IPS-18c (cell line): ENCODE results near the gene ABCA13.
"Not testable (repeated sequence)": the region's sequence is repeated elsewhere in the genome, so short reads cannot be mapped to it uniquely, and the experiment has no call there.

ENCODE experiments used
- H3K4me3 ChIP-seq: 2 replicates; pipeline ENCODE4 v1.7.0; 2013; ENCODE audit warnings: low read depth, mild to moderate bottlenecking, low read length, moderate library complexity; ENCODE audit not compliant: insufficient read depth
- H3K9me3 ChIP-seq: one replicate; pipeline ENCODE4 v1.6.1; 2013; ENCODE audit warnings: mild to moderate bottlenecking, low read length, moderate library complexity; ENCODE audit not compliant: control insufficient read depth, insufficient read depth

ABCA13 gene

DNA sequence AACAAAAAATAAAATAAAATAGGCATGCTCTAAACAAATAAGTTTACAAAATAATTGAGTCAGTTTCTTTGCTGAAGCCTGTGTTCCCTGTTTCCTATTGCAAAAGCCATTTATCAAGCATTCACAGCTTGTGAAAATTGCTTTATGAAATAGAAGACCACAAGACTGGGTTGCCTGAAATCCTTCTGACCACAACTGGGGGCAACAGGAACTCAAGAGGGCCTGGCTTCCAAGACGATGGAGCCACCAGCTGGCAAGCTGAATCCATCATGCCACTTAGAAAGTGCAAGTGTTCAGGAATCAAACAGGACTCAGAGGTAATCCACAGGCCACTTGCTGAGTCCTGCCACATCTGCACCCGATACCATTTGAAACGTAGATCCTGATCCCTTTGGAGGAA lies 752 bp upstream of the ABCA13 start:
- no peaks in the 10 kb centered on the region for H3K9me3 ChIP-seq

DNA sequence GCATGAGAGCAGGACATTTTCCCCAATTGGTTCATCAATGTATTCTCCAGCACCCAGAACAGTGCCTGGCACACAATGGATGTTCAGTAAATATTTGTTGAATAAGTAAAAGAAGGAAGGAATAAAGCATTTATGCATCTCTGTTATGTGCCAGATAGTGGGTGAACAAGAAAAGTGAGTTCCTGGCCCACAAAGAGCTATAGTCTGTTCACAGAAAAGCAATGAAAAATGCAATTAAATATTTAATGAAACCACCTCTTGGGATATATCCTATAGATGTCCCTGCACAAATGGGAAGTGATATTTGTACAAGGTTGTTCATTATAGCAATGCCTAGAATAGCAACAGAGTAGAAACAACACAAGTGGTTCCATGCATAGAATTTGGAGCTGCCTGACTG lies 2.1 kb downstream of the ABCA13 start:
- H3K9me3 ChIP-seq: no peaks in the 10 kb centered on the region

More for the DNA sequence above, 752 bp upstream of the ABCA13 start:
- H3K4me3 ChIP-seq: no peak overlapping the region

DNA sequence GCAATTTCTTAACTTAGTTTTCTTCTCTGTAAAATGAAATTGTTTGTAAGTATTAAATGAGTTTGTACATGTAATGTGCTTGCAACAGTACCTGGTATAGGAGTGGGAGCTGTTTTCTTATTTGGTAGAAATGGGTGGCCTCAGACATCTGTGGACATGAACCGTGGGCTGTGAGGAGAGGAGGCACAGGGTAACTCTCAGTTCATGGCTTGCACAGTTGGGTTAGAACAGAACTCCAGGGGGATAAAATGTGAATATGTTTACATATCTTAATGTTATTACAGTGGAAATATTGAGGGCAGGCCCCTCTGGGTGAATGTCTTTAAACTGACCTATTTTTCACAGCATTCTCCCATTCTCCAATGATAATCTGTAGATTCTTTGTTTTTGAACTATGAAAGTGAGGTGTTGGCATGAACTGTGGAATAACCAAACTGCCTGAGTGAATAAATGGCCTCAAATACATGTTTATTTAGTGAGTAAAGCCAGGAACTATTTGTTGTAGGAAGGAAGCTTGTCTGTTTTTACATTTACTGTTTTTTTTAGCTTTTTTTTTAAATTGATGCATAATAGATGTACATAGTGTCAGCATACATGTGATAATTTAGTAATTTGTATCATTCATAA lies 2.6 kb downstream of the ABCA13 start:
- no peak overlapping the region for H3K4me3 ChIP-seq
- H3K9me3 ChIP-seq: no peaks in the 10 kb centered on the region

More for the DNA sequence above, 2.1 kb downstream of the ABCA13 start:
- H3K4me3 ChIP-seq: no peak overlapping the region

DNA sequence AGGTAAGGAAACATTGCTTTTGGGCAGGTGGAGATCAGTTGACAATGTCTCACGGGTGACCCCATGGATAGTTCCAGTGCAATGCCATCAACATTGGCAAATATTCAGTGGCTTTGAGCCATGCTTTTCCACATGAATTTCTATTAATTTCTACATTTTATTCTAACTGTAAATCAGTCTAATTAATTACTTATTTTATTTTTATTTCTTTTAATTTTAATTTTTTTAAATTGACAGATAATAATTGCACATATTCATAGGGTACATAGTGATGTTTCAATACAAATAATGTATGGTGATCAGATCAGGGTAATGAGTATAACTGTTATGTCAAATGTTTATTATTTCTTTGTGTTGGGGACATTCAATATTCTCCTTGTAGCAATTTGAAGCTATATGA lies 3.8 kb downstream of the ABCA13 start:
- no peaks in the 10 kb centered on the region for H3K9me3 ChIP-seq
- no peak overlapping the region for H3K4me3 ChIP-seq

DNA sequence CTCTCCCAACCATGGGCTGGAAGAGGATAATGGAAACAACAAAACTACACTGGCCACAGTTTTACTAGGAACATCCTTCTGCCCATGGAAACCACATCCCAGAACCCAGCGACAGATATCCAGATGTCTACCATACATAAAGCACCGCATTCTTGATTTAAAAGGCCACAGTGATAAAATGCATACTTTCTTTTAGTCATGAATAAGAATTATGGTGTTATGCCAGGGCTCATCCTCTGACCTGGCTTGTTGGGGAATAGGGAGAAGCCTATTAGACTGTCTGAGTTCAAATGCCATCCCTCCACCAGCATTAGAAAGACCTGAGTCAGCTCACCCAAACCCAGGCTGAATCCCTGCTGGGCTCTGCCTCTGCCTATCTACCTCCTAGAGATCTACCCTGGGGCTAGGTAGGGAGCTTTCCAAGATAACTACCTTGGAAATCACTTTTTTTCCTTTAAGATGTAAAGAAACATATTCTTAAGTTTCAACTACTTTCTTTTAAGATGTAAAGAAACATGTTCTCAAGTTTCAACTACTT lies 5.2 kb downstream of the ABCA13 start:
- Histone ChIP-seq H3K4me3 (no peak overlapping the region), H3K9me3 (no peaks in the 10 kb centered on the region)

DNA sequence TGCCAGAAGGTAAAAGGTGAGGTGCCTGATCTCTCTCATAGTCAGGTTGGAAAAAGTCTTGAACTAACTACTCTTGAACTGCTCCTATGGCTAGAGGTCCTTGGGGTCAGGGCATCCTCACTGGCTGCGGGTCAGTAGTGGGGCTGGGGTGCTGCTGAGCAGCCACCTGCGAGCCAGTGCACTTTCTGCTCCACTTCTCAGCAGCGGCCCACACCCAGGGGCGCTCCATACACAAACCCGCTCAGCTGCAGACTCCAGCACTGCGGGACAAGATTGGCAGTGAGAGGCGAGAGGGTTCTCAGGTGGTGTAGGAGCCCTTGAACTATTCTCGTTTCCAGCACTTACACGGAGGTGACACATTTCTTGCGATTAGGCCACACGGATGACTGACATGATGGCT lies 6.0 kb downstream of the ABCA13 start:
- Histone ChIP-seq H3K4me3 (no peak overlapping the region), H3K9me3 (no peaks in the 10 kb centered on the region)

DNA sequence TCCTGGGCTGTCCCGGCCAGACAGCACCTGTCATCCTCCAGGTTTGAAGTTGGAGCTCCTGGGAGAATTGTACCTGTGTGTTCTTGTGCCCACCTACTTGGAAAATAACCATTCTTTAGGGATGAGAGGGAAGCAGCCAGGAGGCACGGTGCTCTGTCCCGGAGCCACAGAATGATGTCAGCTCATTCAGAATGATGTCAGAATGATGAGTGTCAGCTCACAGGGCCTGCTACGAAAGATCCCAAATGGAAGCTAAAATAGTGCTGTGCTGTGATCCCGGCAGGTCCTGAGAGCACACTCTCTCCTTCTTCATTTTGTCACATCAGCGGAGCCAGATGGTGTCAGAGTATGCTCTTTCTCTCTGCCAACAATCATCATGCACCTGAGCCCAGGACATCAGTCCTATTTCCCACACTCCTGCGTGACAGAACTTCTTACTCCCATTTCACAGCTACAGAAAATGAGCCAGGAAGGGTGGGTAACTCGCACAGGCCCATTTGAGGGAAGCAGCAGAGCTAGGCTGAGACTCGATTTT lies 8.3 kb downstream of the ABCA13 start:
- H3K9me3 ChIP-seq: no peaks in the 10 kb centered on the region

DNA sequence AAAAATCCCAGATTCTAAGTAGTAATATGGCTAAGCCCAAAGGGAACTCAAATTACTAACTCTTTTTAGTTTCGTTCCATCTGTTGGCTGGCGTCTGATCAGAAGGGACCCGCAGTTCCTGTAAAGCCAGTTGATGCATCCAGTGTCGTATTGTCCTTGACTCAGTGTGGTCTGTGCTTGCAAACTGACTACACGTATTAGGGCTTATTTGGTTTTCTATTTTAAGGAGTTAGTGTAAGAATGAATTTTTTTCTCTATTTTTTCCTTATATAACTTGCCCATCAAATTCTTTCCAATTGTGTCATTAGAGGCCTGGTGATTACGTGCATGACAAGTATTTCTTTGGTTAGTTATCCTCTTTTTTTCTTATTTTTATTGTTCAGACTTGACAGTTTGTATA lies 9.7 kb downstream of the ABCA13 start:
- Histone ChIP-seq H3K4me3 (no peak overlapping the region), H3K9me3 (no peaks in the 10 kb centered on the region)

More for the DNA sequence above, 8.3 kb downstream of the ABCA13 start:
- H3K4me3 ChIP-seq: no peak overlapping the region

DNA sequence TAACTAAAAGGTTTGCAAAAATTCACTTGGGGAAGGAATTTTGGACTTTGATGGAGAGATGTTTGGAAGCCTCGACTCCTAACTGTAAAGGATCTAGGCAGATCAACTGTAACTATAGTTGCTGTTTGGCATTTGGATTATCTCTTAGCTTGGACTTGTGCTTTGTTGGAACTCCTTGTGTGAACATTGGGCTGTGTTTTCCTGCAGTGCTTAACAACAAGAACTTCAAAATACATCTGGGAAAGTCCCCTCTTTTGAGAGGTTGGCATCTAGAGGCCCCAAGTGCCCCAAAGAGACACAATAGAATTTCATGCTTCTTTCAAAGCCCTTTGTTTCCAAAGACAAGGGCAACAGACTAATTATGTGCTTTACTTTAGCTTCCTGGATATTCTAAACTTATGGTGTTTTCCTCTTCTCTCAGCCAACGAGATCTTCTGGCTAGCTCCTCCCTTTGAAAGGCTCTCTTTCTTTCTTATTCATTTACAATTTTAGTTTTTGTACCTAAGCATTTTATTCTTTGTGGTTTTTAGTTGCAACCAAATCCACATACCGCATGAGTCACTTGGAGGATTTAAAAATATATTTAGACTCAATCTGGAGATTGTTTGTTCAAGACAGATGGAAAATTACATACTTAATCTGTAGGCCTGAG lies 11.6 kb downstream of the ABCA13 start:
- no peak overlapping the region for H3K4me3 ChIP-seq
- no peaks in the 10 kb centered on the region for H3K9me3 ChIP-seq

DNA sequence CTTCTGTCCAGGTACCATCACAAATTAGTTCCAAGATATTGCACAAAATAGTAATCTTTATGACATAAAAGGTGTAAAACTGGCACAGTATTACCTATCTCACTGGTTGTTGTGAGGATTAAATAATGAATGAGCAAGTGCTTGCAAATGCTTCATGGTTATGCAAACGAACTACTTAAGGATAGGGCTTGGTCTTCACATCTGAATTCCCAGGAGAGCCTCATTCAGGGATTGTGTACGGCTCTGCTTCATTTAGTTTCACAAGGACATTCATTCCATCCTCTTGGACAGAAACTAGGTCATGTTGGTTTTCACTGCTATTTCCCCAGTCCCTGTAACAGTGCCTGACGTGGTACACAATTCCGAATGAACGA lies 12.1 kb downstream of the ABCA13 start:
- no peak overlapping the region for H3K4me3 ChIP-seq
- H3K9me3 ChIP-seq: no peaks in the 10 kb centered on the region

DNA sequence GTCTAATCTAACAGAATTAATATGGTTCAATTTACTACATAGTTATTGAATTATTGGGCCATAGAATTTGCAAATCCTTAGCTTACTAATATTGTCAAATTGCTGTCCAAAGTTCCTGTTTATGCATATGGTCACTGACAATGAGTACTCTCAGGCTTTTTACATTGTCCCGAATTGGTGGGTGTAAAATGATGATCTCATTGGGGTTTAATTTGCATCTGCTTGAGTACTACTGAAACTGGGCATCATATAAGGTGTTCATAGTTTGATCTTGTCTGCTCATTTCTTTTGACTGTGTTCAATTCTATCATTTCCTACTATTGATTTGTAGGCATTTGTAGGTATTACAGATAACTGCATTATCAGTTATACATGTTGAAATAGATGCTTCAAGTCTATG lies 12.7 kb downstream of the ABCA13 start:
- H3K9me3 ChIP-seq: no peaks in the 10 kb centered on the region
- no peak overlapping the region for H3K4me3 ChIP-seq

DNA sequence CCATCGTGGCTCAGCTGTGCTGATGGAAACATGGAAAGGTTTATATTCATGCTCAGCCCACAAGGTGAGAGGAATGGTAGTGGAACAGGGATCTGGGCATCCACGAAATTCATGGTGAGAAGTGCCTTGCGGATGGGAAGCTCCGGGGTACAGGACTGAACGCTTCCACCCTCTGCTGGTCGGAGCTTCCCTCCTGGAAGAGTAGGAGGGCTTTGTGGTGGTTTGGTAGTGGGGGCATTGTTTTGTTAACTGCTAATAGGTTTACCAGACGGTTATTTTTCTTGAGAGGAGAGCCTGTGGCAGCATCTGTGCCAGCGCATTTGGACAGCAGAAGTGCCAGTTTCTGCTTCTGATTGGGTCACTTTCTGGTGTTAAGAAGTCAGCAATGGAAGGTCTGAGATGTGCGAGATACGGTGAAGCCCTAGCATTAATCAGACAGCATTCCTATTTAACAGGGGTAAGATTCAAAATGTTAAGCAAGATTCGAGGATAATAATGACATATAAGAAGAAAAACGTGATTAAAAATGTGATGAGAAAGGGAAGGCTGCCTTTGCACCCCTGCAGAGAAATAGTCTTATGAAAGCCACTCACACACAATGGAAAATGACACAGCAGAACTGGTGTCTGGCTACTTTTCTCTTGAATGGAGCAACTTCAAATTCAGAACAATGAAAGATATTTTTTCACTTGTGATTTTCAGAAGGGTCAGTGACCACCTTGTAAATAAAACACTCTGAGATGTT lies 17.7 kb downstream of the ABCA13 start:
- no peaks in the 10 kb centered on the region for H3K9me3 ChIP-seq

DNA sequence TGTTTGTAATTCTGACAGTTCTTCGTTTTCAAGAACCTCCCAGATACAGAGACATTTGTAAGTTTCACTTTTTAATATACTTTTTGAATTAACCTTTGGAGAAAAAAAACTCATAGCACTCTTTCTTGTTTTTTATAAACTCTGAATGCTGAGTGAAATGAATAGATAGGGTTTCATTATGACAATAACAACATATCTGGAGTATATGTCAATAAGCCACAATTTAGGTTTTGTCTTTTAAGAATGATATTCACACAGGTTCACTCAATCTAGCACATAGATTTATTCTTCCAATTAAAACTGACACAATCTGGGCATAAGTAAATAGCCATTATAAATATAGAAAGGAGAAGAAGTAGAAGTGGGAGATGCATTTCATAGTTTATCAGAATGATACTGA lies 21.7 kb downstream of the ABCA13 start:
- H3K4me3 ChIP-seq: no peak overlapping the region

More for the DNA sequence above, 17.7 kb downstream of the ABCA13 start:
- H3K4me3 ChIP-seq: no peak overlapping the region

DNA sequence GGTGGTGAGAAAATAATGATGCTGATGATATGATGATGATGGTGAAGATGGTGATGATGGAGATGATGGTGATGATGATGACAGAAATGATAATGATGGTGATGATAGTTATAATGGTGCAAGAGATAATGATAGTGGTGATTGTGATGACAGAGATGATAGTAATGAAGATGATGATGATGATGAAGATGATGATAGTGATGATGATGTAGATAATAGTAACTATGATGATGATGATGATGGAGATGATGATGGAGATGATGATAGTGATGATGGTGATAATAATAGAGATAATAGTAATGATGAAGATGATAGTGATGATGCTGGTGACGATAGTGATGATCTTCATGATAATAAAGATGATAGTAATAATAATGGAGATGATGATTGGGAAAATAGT lies 22.2 kb downstream of the ABCA13 start:
- Histone ChIP-seq H3K9me3 (no peaks in the 10 kb centered on the region), H3K4me3 (no peak overlapping the region)

More for the DNA sequence above, 21.7 kb downstream of the ABCA13 start:
- no peaks in the 10 kb centered on the region for H3K9me3 ChIP-seq

DNA sequence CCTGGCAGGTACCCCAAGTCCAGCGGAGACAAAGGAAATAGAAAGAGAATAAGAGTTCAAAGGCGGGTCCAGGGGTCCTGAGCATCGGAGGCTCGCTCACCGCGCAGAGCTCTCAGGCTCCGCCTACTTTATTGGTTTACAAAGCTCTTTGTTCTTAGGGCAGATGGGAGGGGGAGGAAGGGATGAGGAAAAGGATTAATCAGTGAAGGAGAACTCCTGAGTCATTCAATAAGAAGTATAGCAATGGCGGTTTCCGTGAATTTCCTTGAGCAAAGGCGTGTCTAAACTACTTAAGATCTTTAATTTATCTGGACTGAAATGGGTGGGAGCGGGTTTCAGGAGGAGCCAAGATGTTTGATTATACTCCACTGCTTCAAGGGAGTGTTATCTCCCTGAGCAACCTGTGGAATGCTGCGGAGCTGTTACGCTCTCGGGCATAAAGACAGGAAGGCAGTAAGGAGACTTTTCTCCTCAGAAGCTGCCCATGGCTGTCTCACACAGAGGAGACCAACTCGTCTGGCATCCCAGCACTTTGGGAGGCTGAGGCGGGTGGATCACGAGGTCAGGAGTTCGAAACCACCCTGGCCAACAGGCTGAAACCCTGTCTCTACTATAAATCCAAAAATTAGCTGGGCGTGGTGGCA lies 29.8 kb downstream of the ABCA13 start:
- not testable (repeated sequence) for H3K4me3 ChIP-seq, H3K9me3 ChIP-seq

DNA sequence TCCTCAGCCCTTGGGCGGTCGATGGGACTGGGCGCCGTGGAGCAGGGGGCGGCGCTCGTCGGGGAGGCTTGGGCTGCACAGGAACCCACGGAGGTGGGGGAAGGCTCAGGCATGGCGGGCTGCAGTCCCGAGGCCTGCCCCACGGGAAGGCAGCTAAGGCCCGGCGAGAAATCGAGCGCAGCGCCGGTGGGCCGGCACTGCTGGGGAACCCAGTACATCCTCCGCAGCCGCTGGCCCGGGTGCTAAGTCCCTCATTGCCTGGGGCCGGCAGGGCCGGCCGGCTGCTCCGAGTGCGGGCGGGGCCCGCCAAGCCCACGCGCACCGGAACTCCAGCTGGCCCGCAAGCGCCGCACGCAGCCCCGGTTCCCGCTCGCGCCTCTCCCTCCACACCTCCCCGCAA lies 31.7 kb downstream of the ABCA13 start:
- H3K9me3 ChIP-seq, H3K4me3 ChIP-seq: not testable (repeated sequence)

DNA sequence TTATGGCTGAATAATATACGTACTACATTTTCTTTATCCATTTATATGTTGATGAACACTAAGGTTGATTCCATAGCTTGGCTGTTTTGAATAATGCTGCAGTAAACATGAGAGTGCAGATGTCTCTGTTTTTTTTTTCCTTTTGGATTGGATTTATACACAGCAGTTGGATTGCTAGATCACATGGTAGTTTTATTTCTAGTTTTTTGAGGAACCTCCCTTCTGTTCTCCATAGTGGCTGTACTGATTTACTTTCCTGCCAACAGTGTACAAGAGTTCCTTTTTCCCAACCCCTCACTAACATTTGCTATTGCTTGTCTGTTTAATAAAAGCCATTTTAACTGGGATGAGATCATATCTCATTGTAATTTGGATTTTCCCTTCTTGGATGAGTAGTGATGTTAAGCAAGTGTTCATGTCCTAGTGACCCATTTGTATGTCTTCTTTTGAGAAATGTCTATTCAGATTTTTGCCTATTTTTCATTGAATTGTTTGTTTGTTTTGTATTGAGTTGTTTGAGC lies 36.0 kb downstream of the ABCA13 start:
- Histone ChIP-seq H3K9me3 (no peaks in the 10 kb centered on the region), H3K4me3 (no peak overlapping the region)
